Measurements from ENCODE around the gene OCIAD1.
"Not testable (repeated sequence)": the region's sequence is repeated elsewhere in the genome, so short reads cannot be mapped to it uniquely, and the experiment has no call there.

Gene OCIAD1, protein sequence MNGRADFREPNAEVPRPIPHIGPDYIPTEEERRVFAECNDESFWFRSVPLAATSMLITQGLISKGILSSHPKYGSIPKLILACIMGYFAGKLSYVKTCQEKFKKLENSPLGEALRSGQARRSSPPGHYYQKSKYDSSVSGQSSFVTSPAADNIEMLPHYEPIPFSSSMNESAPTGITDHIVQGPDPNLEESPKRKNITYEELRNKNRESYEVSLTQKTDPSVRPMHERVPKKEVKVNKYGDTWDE

DNA sequence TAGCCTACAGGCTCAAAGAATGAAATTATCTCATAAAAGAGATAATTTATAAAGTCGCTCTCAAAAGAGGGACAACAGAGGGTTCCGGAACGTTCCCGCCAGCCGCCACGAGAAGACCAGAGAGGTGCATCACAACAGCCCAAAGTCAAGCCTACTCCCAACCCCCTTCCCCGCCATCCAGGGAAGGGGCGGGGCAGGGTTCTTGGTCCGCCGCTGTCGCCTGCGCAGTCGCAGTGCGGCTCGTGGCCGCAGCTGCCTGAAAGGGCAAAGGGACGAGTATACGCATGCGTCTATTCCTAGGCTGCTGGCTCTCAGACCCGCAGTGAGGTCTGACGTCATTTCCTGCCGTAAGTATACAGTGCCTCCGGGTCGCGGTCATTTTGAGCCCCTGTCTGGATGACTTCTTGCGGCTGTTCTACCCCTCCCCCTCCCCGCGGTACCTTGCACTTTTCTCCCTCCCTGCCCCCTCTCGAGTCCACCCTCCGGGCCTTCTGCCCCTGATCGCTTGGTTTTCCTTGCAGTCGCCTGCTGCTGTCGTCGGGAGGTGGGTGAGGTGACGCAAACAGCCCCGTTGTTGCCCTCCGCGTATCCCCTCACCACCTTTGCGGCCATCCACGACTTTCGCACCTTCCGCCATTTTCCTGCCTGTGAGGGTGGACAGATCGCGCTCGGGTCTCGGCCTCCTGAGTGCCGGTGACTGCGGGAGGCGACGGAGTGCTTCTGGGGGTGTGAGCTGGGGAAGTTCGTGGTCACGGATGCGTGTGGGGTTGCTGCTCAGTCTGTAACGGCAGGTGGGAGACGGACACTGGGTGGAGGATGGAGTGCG, at the start of gene OCIAD1:
Gene OCIAD1, plus strand, starts transcription at position 383 of the 826 bp plus-strand sequence. CDS start 1,537 bp downstream, outside the sequence.
- peak; percentile 96 for DNase-seq (ENCODE audit: low spot score)

DNA sequence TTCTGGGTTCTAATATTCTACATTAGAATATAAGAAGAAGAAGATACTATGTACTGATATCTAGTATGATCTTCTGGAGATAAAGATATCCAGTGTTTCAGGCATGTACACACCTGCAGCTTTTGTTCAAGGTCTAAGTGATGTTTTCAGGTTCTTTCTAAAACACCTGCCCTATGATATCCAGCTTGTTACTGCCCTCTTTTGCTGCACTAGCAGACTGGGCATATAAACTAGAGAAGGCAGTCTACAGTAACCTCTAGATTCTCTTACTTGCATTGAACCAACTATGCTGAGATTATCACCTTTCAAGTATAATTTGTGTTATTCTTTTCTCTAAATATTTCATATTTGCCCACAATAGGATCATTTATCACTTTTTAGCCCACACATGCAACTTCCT, 48.9 kb upstream of the OCIAD1 start:
- DNase-seq (ENCODE audit: low spot score) = no peak

DNA sequence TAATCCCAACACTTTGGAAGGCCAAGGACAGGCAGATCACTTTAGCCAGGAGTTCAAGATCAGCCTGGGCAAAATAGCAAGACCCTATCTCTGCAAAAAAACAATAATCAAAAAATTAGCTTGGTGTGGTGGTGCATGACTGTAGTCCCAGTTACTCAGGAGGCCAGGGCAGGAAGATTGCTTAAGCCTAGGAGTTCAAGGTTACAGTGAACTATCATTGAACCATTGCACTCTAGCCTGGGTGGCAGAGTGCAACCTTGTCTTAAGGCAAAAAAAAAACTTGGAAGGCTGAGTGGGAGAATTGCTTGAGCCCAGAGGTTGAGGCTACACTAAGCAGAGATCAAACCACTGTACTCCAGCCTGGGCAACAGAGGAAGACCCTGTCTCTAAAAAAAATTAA, 45.6 kb upstream of the OCIAD1 start:
- DNase-seq (ENCODE audit: low spot score) = no peak

DNA sequence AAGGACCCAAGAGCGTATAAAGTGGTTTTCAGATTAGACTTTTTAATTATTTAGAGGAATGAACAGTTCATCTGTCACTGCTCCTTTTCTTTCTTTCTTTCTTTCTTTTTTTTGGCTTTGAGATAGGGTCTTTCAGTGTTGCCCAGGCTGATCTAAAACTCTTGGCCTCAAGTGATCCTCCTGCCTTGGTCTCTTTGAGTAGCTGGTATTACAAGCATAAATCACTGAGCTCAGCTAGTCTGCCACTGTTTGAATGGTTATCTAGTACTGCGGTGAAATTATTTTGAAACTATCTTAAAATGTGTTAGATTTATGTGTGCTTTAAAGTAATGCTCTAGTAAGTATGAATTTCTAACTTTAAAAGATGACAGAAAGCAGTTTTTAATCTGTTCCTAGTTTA, 44.3 kb upstream of the OCIAD1 start:
- DNase-seq (ENCODE audit: low spot score) = no peak

DNA sequence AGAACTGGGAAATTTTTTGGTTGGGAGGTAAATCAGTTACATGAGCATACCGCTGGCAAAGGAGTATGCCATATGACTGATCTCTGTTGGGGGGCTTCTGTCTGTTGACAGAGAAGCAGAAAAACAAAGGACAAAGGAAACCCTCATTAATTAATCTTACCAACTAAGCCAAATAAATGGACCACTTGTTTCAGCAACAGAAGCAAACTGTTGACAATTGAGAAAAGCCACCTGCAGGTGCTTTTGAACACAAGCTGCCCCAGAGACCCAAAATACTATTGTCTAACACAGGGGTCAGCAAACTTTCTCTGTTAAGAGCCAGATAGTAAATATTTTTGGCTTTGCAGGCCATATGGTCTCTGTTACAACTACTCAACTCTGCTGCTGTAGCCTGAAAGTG, 43.8 kb upstream of the OCIAD1 start:
- no peak for DNase-seq (ENCODE audit: low spot score)

DNA sequence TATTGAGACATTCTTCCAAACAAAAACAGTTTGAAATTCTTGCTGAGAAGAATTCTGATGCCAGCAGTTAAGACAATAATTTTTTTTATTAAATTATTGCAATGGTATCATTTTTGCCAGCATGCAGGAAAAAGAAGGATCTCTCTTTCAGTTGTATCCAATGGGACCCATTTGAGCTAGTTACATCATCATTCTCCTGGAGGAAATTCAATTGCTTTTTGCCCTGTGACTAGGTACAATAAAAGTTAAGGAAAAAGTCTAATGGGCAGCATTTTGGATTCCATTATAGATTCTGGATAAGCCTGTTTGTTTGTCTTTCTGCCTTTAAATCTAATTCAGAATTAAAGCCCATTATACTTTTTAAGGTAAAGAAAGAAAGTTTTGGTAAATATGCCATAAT, 40.3 kb upstream of the OCIAD1 start:
- DNase-seq (ENCODE audit: low spot score) = no peak

DNA sequence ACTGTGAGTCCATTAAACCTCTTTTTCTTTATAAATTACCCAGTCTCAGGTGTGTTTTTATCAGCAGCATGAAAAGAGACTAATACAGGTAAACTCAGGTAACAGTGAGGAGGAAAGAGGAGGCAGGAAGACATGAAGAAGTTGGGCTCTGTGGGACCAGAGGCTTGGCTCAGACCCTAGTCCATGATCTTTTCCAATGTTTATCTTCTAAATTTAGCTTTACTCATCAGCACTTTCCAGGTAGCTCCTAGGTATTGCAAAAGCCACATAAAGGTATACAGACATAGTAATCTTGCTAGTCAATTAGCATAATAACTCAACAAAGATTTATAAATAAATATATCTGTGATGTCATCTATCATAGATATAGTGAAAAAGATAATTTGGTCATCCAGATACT, 39.6 kb upstream of the OCIAD1 start:
- DNase-seq (ENCODE audit: low spot score) = no peak

DNA sequence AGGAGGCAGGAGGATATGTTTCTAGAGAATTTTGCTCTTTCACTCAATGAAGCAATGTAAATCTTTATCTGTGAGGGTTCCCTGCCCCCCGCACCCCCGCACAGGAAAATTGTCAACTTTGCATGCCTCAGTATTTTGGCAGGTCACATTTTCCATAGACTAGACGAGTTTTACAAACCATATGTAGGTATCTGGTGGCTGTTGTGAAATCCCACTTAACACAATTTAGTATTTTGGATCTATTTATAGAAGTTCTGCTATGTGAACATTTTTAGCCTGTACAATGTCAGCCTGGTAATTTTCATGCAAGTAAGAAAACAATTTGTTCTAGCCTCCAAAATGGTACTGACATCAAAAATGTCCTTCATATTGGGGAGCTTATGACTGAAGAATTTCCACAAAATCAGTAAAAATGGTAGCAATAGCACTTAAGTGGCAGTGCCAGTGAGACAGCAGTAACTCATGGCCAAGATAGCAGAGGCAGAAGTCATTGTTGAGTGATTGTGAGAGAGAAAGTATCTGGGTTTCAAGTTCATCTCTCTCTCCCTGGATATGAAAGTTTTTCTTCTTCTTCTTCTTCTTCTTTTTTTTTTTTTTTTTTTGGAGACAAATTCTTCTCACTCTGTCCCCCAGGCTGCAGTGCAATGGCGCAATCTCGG, 38.4 kb upstream of the OCIAD1 start:
- DNase-seq (ENCODE audit: low spot score) = no peak

DNA sequence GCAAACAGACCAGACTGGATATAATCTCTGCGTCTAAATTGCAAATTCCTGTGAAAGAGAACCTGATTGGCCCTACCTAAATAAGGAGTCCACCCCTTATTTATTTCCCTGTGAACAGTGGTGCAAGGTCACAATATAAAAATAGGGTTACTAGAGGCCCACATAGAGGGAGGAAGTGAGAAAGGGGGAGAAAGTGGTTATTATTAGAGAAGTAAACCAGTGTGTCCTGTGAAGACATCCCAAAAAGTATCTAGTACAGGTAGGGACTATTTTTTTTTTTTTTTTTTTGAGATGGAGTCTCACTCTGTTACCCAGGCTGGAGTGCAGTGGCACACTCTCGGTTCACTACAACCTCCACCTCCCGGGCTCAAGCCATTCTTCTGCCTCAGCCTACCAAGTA, 35.8 kb upstream of the OCIAD1 start:
- DNase-seq (ENCODE audit: low spot score) = no peak

DNA sequence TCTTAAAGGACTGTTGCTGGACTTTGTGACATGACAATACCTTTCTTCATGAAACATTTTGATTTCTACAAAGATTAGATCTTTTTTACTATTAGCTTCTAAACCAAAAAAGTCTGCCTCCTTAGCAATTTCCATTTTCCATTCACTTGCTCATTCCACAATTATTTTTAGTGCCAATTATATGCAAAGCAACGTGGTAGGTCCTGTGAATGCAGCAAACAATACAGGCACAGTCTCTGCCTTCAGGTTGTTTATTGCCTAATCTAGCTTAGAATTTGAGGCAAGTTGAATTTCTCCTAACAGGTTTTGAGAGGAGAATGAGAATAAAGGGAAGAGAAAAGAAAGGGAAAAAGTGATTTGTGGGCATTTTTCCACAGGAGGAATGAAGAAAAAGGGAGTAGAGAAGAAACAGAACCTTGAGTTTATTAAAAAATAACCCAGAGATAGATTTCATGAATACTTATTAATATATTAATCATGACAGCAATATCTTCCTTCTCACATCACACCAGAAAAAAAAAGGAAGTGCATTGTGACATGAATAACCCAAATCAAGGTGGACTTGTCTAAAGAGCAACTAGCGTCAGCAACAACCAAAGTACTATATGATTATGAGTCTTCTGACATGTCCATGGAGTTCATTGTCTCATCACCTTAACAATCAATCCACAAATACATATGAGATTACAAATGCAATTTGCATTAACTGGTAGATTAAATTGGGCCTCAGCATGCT, 34.5 kb upstream of the OCIAD1 start:
- DNase-seq (ENCODE audit: low spot score) = no peak

DNA sequence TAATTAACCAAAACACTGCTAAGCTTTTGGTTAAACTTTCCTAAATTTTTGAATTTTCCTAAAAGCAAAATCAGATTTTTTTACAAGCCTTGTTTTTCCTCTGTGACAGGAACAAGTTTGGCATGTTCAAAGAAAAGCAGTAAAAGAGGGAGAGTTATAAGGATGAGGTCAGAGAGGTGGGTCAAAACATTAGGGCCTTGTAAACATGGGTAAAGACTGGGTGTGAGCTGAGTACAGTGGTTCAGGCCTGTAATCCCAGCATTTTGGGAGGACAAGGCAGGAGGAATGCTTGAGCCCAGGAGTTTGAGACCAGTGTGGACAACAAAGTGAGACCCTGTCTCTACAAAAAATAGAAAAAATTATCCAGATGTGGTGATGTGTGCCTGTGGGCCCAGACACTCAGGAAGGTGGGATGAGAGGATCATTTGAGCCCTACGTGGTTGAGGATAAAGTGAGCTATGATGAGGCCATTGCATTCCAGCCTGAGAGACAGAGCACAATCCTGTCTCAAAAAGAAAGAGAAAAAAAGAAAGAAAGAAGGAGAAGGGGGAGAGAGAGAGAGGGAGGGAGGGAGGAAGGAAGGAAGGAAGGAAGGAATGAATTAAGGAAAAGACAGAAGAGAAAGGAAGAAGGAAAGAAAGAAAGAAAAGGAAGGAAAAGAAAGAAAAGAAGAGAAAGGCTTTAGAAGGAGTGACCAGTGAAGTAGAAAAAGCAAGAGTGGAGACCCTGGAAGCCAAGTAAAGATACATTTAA, 33.8 kb upstream of the OCIAD1 start:
- no peak for DNase-seq (ENCODE audit: low spot score)

DNA sequence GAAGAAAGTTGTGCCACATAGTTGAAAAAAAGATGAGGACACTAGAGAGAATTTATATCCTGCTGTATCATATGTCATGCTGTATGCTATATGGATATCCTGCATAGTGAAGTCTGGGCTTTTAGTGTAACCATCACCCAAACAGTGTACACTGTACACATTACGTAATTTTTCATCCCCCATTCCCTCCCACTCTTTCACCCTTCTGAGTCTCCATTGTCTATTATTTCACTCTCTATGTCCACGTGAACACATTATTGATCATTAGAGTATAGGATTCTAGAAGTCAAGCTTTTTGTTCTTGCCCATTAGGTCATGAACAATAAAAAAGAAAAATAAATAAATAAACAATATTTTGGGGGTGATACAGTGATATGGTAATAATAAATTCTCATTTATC, 32.8 kb upstream of the OCIAD1 start:
- DNase-seq (ENCODE audit: low spot score) = no peak

DNA sequence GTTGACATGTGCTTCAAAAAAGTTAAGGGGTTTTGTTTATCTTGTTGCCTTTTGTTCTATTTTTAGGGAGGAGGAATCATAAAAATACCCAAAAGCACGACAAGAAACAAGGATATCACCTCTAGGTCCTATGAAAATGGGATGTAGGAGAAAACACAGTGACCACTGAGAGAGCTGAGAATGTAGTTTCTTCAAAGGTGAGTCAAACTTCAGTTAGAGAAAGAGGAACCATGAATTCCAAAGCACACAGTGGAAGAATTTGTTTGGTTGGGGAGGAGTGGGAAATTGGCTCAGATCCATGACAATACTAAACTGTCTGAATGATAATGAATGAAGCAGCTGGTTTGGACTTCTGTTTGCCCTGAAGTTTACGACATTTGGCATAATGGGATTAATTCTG, 31.7 kb upstream of the OCIAD1 start:
- no peak for DNase-seq (ENCODE audit: low spot score)

DNA sequence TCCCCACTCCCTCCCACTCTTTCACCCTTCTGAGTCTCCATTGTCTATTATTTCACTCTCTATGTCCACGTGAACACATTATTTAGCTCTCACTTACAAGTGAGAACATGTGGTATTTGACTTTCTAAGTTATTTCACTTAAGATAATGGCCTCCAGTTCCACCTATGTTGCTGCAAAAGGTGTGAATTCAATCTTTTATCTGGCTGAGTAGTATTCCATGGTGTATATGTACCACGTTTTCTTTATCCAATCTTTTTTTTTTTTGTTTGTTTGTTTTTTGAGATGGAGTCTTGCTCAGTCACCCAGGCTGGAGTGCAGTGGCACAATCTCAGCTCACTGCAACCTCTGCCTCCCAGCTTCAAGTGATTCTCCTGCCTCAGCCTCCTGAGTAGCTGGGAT, 30.7 kb upstream of the OCIAD1 start:
- not testable (repeated sequence) for DNase-seq (ENCODE audit: low spot score)

DNA sequence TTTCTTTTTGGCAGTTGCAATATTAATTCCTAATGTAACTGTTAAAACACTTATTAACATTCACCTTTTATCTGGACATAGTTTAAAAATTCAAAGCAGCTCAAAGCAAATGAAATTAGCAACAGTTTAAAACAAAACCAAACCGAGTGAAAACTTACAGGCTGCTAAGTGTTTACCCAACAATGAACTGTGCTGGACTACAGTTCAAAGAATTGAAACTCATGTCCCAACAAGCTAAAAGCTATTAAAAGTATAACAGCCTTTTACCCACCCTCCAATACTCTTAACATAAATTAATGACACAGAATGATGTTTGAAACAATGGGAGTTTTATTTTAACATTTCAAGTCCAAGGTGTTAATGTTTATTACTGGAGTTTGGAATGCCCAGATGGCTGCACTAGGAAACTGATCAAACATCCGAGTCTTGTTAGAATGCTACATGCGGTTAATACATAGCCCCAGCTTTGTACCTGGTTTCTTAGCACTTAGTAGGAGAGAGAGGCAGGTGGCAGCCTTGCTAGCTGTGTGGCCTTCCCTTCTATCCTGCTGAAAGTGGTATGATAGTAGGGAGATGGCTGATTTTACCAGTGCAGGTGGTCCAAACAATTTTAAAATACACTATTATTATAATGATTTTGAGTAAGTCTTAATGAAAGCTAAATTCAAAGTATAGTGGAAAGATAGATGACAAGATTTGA, 29.7 kb upstream of the OCIAD1 start:
- DNase-seq (ENCODE audit: low spot score) = no peak

DNA sequence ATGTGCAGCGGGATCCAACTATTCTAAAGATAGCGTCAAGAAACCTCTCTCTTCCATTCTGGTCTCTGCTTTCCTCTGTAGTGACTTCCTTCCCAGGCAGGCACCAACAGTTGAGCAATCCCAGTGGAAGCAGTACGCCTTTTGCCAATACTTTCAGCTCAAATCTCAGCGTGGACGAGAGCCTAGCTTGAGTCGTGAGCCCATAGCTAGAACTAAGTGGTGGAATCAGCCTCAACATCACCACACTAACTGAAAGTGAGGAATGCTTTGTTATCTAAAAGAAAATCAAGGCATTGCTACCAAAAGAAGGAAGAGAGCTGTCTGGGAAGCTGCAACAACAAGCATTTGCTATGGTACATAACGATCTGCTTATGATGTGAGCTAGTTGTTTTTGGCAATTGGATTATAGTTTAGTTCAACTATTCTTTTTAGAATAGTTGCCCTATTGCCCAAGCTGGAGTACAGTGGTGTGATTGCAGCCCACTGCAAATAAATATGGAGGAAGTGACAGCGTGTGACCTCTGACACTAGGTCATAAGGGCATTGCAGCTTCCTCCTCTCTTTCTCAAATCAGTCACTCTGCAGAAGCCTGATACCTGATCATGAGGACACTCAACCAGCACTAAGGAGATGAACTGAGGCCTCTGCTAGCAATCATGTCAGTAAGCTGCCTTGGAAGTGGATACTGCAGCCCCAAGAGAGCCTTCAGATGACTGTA, 26.1 kb upstream of the OCIAD1 start:
- no peak for DNase-seq (ENCODE audit: low spot score)

DNA sequence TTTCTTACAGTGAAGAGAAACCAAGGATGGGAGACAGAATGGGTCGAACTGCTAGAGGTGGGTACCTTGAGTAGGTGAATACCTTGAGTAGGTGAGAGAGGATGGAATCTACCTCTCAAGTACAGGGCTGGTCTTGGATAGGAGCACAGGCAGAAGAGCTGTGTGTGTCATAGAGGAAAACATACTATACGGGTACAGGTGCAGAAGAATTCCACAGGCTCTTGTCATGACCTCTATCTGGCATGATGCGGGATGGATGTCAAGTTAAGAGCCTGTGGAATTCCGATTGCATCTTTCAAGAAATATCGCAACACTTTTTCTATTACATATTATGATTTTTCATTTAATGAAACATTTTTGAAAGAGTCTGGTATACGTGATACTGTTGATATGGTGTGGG, 18.0 kb upstream of the OCIAD1 start:
- DNase-seq (ENCODE audit: low spot score) = no peak

DNA sequence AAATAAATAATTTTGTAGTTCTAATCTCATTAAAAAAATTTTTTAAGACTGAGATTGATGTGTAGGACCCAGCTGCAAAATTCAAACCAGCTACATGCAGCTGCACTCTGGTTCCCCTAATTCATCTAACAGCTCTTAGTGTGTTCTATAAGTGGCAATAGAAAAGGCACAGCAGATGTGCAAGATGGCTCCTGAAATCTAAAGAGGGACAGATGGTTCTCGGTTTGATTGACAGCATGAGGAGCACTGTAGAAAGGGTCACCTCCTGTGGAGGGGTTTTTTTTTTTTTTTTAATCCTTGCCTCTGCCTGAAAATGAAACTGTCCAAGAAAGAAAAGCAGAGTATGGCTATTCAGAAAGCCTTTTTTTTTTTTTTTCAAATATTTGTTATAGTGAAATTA, 16.9 kb upstream of the OCIAD1 start:
- no peak for DNase-seq (ENCODE audit: low spot score)

DNA sequence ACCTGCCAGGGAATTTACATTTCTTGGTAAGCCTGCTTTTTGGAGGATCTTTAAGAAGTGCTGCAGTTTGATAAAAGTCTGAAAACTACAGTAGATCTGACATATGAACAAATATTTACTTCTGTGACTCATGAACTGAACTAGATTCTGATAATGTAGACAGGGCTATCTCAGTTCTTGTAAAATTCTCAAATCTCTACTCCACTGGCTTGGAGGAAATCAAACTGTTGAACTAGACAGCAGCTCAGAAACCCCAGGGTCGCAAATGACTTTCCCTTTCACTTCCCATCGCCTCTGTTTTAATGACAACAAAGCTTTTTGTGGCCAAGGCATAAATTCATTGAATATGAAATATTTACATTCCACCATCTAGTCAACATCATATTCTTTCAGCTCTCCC, 15.4 kb upstream of the OCIAD1 start:
- DNase-seq (ENCODE audit: low spot score) = no peak

DNA sequence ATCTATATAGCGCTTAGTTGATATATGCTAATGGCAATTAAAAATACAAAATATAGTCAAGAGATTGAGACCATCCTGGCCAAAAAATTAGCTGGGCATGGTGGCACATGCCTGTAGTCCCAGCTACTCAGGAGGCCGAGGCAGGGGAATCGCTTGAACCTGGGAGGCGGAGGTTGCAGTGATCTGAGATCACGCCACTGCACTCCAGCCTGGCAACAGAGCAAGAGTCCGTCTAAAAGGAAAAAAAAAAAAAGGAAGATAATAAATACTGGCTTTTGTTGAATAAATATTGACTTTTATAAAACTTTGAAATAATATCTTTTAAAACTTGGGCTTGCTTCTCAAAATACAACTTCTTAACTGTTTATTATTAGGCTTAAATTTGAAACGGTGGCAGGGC, 14.6 kb upstream of the OCIAD1 start:
- not testable (repeated sequence) for DNase-seq (ENCODE audit: low spot score)

Data from ecto neural progenitor cell (in vitro differentiated cells).